Activated CD8-positive, alpha-beta memory T cell treated with anti-CD3 and anti-CD28 coated beads, Interleukin-2, amount 50 U/mL, for 4 hours (primary cell): Measurements from ENCODE around the gene C1orf167.
A peak's percentile ranks its signal among the peaks of the same experiment; 100 is the strongest.
"Not testable (repeated sequence)": the region's sequence is repeated elsewhere in the genome, so short reads cannot be mapped to it uniquely, and the experiment has no call there.

Experiments
- DNase-seq: peaks from one replicate; pipeline ENCODE4 v3.0.0-alpha.2; 2020

Gene C1orf167

DNA sequence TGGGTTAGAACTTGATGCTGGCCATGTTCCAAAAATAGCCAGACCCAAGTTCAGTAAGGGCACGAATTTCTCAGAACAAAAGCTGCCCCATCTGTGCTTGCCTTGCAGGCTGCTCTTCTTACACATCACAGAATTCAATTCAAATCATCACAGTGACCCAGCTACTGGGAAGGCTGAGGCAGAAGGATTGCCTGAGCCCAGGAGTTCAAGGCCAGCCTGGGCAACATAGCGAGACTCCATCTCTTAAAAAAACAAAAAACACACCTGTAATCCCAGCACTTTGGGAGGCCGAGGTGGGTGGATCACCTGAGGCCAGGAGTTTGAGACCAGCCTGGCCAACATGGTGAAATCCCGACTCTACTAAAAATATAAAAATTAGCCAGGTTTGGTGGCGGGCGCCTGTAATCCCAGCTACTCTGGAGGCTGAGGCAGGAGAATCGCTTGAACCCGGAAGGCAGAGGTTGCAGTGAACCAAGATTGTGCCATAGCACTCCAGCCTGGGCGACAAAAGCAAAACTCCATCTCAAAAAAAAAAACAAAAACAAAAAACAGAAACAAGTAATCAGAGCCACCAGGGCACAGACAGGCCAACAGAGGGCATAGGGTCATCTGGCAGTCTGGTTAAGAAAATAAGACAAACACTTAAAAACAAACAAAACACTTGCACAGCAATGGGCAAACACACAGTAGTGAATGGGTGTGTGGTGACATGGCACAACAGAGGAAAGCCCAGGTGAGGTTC is 42.1 kb downstream of the C1orf167 start:
- not testable (repeated sequence) for DNase-seq

- DNase-seq: peak; percentile 33
Measured at GRCh38 chr1:11804666-11805421, 42.9 kb downstream of the C1orf167 start.

DNA sequence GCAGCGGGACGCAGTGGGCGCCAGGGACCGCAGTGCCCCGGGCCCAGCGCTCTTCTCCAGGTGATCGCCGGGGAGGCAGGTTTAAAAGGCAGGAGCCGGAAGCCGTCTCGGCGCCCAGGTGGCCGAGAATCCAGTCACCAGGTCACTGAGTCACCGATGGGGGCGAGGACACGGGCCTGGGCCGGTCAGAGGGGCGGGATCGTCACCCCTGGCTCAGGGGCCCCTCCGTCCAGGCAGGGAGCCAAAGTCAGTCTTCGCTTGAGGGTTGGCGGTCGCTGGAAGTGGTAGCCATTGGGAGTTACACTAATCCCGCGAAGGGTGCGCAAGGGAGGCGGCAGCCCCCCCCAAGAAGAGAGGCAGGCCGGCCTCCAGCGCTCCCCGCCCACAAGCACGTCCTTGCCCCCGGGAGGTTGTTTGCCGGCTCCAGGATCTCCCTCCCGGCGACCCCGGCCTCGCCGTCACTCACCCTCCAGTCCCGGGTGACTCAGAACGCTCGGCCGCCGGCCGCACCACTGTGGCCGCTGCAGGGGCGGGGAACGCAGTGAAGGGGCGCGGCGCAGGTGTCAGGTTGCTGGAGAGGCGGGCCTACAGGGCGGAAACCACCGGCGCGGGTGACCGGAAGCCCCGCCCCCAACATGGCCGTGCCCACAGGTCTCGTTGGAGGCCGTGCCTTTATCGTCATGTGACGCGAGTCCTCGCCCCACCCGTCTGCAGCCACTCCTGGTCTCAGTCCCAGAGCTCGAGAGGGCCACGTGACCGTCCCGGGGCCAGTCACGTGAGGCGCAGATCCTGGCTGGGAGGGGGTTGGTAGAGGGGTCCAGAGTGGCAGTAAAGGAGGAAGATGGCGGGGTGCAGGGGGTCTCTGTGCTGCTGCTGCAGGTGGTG is 43.7 kb downstream of the C1orf167 start, which contains the start of the genes CLCN6 and MTHFR:
Gene CLCN6 (plus strand): TSS at position 770 of the 885 bp plus-strand sequence. CDS start 72 bp downstream, at position 842.
Gene MTHFR (minus strand): TSS at position 543 of the 885 bp plus-strand sequence. CDS start 2,848 bp downstream, outside the sequence.
- peak; percentile 98 for DNase-seq

GRCh38 chr1:11806307-11806936 is 44.4 kb downstream of the C1orf167 start:
- no peak for DNase-seq

- no peak for DNase-seq
Measured at GRCh38 chr1:11807133-11807532, 45.1 kb downstream of the C1orf167 start.

DNA sequence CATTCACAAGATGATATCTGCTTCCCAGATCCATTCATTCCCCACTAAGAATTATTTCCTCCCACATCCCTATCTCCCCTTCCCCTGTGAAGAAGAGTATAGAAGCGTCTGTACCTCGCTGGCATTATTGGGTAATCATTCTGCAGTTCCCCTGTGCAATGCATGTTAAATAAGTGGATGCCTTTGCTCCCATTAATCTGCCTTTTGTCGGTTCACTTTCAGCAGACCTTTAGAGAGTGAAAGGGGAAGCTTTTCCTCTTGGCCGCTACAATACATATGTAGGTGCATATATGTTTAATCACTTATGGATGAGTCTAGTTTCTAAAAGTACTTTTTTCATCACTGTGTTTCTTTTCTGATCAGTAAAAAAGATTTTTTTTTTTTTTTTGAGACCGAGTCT is 51.0 kb downstream of the C1orf167 start:
- DNase-seq: no peak

DNA sequence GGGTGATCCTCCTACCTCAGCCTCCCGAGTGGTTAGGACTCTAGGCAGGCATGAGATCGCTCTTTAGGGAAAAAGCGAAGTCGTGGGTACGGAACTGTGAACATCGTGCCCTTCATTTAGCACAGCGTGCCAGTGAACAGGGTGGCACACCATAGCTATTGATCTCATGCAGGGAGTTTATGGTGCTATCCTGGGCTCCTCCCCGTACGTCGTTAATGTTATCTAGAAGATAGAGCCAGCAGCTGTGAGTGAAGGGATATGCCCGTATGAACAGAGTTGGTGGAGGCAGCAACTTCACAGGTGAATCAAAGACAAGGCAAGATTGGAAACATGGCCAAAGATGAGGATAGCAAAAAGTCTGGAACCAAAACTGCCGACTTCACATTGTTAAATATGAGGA is 55.2 kb downstream of the C1orf167 start:
- no peak for DNase-seq

- no peak for DNase-seq
Measured at GRCh38 chr1:11822091-11822490, 60.1 kb downstream of the C1orf167 start.

GRCh38 chr1:11823366-11824137 is 61.6 kb downstream of the C1orf167 start:
- no peak for DNase-seq

- DNase-seq: no peak
Measured at GRCh38 chr1:11825131-11825530, 63.1 kb downstream of the C1orf167 start.

DNA sequence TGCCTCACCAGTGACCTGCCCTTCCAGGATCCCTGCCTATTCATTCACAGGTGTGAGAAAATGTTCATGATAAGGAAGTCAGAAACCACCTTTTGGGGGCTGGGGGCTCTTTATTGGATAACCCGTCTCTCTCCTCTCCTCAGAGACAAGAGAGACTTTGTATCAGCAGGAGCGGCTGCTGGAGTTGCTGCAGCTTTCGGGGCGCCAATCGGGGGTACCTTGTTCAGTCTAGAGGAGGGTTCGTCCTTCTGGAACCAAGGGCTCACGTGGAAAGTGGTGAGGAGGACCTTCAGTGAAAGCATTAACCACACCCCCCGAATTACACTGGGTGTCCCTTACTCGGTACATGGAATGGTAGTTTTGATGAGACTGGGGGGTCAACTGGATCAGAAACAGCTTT is 65.0 kb downstream of the C1orf167 start:
- DNase-seq: no peak

DNA sequence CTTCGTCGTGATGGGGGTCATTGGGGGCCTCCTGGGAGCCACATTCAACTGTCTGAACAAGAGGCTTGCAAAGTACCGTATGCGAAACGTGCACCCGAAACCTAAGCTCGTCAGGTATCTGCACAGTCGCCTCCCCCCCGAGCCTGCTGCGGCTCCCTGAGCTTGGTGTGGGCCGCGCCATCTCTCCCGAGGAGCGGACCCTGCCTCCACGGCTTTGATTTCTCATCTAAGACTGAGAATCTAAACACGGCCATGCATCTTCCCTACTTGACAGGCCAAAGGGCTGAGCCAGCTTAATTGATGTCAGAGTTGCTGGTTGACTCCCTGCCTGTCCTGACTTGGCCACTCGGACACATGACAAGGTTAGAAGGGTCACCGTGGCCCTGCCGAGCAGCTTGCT is 66.5 kb downstream of the C1orf167 start:
- no peak for DNase-seq

- no peak for DNase-seq
Measured at GRCh38 chr1:11831945-11832725, 70.1 kb downstream of the C1orf167 start.

DNA sequence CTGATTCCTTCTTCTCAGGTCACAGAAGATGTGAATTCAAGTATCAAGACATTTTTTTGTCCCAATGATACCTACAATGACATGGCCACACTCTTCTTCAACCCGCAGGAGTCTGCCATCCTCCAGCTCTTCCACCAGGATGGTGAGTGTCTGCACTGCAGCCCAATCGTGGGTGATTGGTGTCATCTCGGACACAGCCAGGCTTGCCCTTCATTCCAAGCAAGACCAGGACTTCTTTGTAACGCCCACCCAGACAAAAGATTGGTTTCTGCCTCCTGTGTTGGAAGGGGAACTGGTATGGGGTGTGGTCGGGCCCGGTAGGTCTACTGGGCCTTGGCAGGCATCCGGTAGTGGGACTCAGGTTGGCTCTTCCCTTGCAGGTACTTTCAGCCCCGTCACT is 71.5 kb downstream of the C1orf167 start:
- no peak for DNase-seq

- DNase-seq: no peak
Measured at GRCh38 chr1:11833900-11834299, 71.9 kb downstream of the C1orf167 start.

DNA sequence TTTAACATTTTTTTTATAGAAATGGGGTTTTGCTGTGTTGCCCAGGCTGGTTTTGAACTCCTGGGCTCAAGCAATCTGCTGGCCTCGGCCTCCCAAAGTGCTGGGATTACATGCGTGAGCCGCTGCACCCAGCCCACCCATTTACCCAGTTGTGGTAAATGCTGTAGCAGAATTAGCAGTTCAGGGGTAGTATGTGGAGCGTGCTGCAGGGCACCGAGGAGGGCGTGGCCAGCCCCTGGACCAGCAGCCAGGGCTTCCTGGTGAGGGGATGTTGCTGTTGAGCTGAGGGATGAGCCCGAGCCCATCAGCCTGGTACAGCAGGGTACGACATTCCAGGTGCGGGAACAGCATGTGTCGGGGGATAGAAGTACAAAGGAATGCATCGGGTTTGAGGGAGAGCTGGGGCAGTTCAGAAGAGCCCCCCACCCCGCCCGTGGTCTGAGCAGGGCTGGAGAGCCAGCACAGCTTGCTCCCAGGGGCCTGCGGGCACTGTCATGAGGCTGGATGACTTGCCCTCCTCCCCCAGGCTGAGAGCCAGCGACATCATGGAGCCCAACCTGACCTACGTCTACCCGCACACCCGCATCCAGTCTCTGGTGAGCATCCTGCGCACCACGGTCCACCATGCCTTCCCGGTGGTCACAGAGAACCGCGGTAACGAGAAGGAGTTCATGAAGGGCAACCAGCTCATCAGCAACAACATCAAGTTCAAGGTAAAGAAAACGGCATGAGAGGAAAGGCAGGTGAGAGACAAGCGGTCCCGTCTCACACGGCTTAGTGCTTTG is 73.6 kb downstream of the C1orf167 start:
- DNase-seq: no peak

- DNase-seq: no peak
Measured at GRCh38 chr1:11836955-11837766, 75.2 kb downstream of the C1orf167 start.

DNA sequence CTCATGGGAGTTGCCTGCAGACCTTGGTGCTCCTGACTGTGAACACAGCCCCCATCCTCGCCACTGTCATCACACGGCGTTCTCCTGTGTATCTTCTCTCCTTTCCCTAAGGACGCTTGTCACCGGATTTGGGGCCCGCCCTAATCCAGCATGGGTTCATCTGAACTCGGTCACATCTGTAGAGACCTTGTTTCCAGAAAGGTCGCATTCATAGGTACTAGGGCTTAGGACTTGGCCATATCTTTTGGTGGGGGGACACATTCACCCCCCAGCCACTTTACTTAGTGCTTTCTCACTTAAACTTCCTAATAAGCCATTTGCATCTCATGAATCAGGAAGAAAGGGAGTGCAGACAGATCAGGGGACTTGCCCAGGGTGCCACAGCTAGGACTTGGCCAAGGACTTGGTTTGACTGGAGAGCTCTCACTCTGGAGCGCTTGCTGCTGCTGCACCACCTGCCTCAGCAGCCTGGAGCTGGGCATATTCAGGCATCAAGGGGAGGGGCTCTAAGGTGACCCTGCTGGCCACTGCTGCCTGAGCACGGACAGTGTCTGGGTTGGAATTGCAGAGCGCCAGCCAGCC is 75.9 kb downstream of the C1orf167 start:
- no peak for DNase-seq
